Epithelial cell of proximal tubule (primary cell): ENCODE measurements around the gene LNPEP. TPM values are rescaled to one million over a fixed set of nuclear protein-coding genes. Genes with fewer than 3 reads are reported as not detected.
A peak's percentile ranks its signal among the peaks of the same experiment; 100 is the strongest.

Source experiments
- DNase-seq: peaks from one replicate; pipeline ENCODE4 v3.0.0-alpha.2; 2011; ENCODE audit warnings: low read depth
- H3K4me3 ChIP-seq: 2 replicates; pipeline ENCODE4 v1.5.1; 2011; ENCODE audit warnings: low read depth, mild to moderate bottlenecking, low read length
- CTCF ChIP-seq: conservative IDR thresholded peaks from 2 replicates; pipeline ENCODE4 v1.5.1; 2012; ENCODE audit warnings: low read depth, mild to moderate bottlenecking, low read length
- total RNA-seq: library from RNA; depleted of rRNA; stranded (reverse); fragments of >200 nt; gene quantifications from 2 replicates; pipeline ENCODE4 v1.2.3, GENCODE V29; 2015

LNPEP gene
- total RNA-seq, 1 donor from 2014 or later, result 21.4 TPM

GRCh38 chr5:97065475-97065874 is 129.6 kb downstream of the LNPEP start:
- no peak for TF ChIP-seq CTCF
- no peak overlapping the region for H3K4me3 ChIP-seq
- DNase-seq, result no peak

DNA sequence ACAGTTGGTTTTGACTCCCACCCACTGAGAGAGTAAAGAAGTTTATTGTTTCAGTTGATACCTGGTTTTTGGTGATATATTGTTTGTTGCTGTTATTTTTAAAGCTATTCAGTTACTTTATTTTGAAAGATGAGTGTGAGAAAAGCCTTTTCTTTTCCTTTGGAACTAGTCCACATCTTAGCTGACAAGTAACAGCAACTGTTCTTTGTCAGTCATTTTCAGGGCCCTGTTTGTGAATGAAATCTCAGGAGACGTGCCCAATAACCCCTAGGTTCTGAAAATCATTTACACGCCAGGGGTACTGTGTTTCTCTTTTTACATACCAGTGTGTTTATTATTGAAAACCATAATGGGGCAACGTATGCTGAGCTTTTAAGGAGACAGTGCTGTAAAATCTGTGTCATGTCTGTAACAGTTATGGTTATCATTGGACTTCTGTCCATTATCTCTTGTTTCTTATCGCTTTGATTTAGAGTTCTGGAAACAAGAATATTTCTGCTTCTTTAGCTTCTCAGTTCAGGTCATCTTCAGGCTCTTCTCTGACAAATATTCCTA is 131.5 kb downstream of the LNPEP start:
- H3K4me3 ChIP-seq, result no peak overlapping the region
- TF ChIP-seq CTCF, result no peak
- DNase-seq, result no peak

DNA sequence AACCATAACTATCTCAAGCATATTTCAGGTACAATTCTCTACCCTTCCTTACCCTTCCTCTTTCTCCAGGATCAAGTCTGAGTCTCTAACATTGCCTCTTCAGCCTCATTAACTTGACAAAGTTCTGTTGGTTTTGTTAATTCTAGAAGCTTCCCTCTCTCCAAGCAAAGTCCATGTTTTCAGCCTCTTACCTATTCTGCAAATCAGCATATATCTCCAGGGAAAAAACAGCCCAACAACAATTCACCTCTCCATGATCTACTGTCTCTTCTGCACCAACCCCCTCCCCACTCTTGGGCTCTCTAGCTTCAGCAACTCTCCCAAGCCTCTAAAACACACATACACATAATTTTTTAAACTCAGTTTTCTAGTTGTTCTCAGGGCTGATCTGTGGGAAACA is 134.4 kb downstream of the LNPEP start:
- no peak for TF ChIP-seq CTCF
- no peak for DNase-seq
- H3K4me3 ChIP-seq, result no peak overlapping the region

DNA sequence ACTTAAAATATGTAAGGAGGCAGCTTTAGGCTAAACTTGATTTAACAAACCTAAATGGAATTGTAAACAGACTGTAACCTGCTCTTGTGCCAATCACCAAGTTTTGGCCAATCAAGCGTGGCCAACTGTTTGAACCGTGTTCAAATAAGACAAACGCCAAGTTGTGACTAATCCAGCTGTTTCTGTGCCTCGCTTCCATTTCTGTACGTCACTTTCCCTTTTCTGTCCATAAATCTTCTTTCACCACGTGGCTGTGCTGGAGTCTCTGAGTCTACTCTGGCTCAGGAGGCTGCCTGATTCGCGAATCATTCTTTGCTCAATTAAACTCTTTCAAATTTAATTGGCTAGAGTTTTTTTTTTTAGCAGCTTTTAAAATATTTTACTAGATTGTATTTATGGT is 135.2 kb downstream of the LNPEP start:
- H3K4me3 ChIP-seq, result no peak overlapping the region
- no peak for TF ChIP-seq CTCF
- DNase-seq, result peak; percentile 84

DNA sequence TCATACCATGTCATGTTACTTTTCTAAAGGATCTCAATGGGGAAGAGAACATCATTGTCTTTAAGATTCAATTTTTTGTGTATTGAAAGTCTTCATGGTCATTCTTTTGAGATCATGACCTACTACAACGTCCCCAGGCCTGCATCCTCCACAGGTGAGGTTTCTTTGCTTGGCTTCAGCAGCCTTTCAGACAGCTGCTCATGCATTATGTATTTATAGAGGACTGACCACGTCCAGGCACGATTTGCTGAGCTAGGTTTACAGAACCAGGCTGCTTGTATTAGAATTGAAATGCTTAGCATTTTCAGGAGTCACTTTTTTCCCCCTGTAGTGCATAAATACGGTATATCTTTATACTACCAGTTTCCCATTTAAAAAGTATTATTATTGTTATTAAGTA is 136.1 kb downstream of the LNPEP start:
- TF ChIP-seq CTCF, result no peak
- H3K4me3 ChIP-seq, result no peak overlapping the region
- no peak for DNase-seq

DNA sequence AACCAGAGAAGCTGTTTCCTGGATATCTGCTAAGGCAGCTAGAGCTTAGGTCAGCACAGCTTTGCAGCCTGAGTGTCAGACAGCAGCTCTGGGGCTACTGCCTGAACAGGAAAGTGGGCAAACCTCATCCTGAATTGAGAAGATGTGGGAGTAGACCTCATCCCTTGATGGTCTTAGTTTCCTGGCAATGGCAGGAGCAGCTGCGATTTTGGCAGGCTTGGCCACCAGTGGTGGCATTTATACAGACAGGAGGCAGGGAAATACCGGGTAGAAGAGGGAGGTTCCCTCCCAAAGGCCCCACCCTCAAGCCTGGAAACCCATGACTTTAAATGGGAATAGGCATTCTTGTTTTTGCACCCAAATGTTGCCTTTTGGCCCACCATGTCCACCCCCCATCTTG is 136.8 kb downstream of the LNPEP start:
- no peak overlapping the region for H3K4me3 ChIP-seq
- no peak for TF ChIP-seq CTCF
- no peak for DNase-seq

DNA sequence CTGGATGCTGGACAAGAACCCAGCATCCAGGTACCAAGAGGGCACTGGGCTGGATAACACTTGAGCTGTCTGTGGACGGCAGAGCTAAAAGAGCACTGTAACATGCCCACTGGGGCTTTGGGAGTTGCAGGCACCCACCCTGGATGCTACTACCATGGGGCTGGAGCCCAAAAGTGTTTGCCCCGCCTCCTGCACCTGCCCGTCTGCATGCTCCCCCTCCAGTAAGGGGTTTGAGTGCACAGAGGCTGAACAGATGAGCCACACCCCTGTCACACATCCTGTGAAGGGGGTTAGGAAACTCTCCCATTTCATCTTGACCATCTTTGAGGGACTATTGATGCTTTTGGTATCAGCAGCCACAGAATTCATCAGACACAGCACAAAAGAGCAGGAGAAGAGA is 137.5 kb downstream of the LNPEP start:
- TF ChIP-seq CTCF, result no peak
- H3K4me3 ChIP-seq, result no peak overlapping the region
- DNase-seq, result no peak
